Mammary epithelial cell (primary cell): ENCODE results near the gene ADAMTS6.

Experiments
- CTCF ChIP-seq, 2 donors: IDR thresholded peaks in 1 of 2; conservative IDR thresholded peaks in 1 of 2; 2 replicates each; pipeline ENCODE4 v1.5.1; 2011 to 2012; ENCODE audit warnings: inconsistent platforms in 2 of 2, low read length in 2 of 2, mild to moderate bottlenecking in 2 of 2, control low read depth in 1 of 2, low read depth in 1 of 2; ENCODE audit not compliant: insufficient read depth in 1 of 2; ENCODE audit errors: extremely low read depth in 1 of 2
- EZH2 ChIP-seq: IDR thresholded peaks from 2 replicates; pipeline ENCODE4 v1.6.1; 2012; ENCODE audit warnings: low read length, inconsistent platforms, borderline replicate concordance

- no peak for TF ChIP-seq CTCF (conservative IDR thresholded peaks at IDR 0.05 in 1 of 2, IDR thresholded peaks at IDR 0.05 in 1 of 2; ENCODE audit: extremely low read depth in 1 of 2, insufficient read depth in 1 of 2, low read depth in 1 of 2, low read length in 2 of 2)
- TF ChIP-seq EZH2 = no peak
Measured at GRCh38 chr5:65248896-65249295, 232.8 kb downstream of the ADAMTS6 start.
